Kidney tubule cell (primary cell): ENCODE results near the gene C14orf132.

ENCODE experiments used
- DNase-seq: peaks from one replicate; pipeline ENCODE4 v3.0.0-alpha.2; 2018; ENCODE audit warnings: low spot score

C14orf132 gene

GRCh38 chr14:96100161-96101064 is 61.3 kb downstream of the C14orf132 start:
- peak; percentile 80 for DNase-seq

- DNase-seq: no peak
These were observed 63.1 kb downstream of the C14orf132 start for GRCh38 chr14:96102081-96102856.

GRCh38 chr14:96103075-96103474 is 63.9 kb downstream of the C14orf132 start:
- no peak for DNase-seq

GRCh38 chr14:96103560-96104460 is 64.6 kb downstream of the C14orf132 start:
- DNase-seq: no peak

- DNase-seq: peak; percentile 96
These were observed 65.4 kb downstream of the C14orf132 start for GRCh38 chr14:96104469-96105057.

GRCh38 chr14:96105089-96105925 is 66.1 kb downstream of the C14orf132 start:
- no peak for DNase-seq

- peak; percentile 53 for DNase-seq
These were observed 66.8 kb downstream of the C14orf132 start for GRCh38 chr14:96105926-96106441.

GRCh38 chr14:96106891-96107290 is 67.7 kb downstream of the C14orf132 start:
- DNase-seq: no peak

GRCh38 chr14:96108061-96108795 is 69.1 kb downstream of the C14orf132 start:
- DNase-seq: no peak

GRCh38 chr14:96108911-96109310 is 69.7 kb downstream of the C14orf132 start:
- DNase-seq: no peak

- no peak for DNase-seq
These were observed 70.6 kb downstream of the C14orf132 start for GRCh38 chr14:96109596-96110355.

- no peak for DNase-seq
These were observed 72.9 kb downstream of the C14orf132 start for GRCh38 chr14:96112032-96112431.

GRCh38 chr14:96114002-96114401 is 74.8 kb downstream of the C14orf132 start:
- DNase-seq: no peak

GRCh38 chr14:96117101-96117897 is 78.1 kb downstream of the C14orf132 start:
- DNase-seq: no peak

- DNase-seq: no peak
These were observed 78.8 kb downstream of the C14orf132 start for GRCh38 chr14:96117960-96118359.

GRCh38 chr14:96118391-96118790 is 79.2 kb downstream of the C14orf132 start:
- DNase-seq: no peak

- no peak for DNase-seq
These were observed 80.8 kb downstream of the C14orf132 start for GRCh38 chr14:96119947-96120346.

- DNase-seq: no peak
These were observed 81.2 kb downstream of the C14orf132 start for GRCh38 chr14:96120392-96120791.
